Right lobe of liver (tissue), 4 donors: Measurements from ENCODE around the gene LCE2A.

Experiments
- CTCF ChIP-seq, 4 donors: fragments of 200-600 bp in 3 of 4; fragments of 450-650 bp in 1 of 4; IDR thresholded peaks; one replicate each; pipeline versions ENCODE4 v1.5.1 to v1.8.0; 2016 to 2022; ENCODE audit warnings: antibody characterized with exemption in 4 of 4, mild to moderate bottlenecking in 2 of 4
- POLR2A ChIP-seq: fragments of 450-650 bp; IDR thresholded peaks from one replicate; pipeline ENCODE4 v1.6.1; 2017; ENCODE audit warnings: antibody characterized with exemption, mild to moderate bottlenecking
- donor health status: DM: no; HTN: no; CAD: no.
- donor health status: DM: no; HTN: no; CAD: no.
- donor health status: DM: no; HTN: yes; CAD: no.

- no peak for TF ChIP-seq CTCF (IDR thresholded peaks at IDR 0.05)
- no peak for TF ChIP-seq POLR2A
Measured at GRCh38 chr1:152743371-152744145, 45.4 kb downstream of the LCE2A start.
